ENCODE measurements around the gene TMEM144. TPM values are rescaled to one million over a fixed set of nuclear protein-coding genes. Genes with fewer than 3 reads are reported as not detected.

The TMEM144 gene
- total RNA-seq, 1 donor from 2014 or later = 7.6 TPM

DNA sequence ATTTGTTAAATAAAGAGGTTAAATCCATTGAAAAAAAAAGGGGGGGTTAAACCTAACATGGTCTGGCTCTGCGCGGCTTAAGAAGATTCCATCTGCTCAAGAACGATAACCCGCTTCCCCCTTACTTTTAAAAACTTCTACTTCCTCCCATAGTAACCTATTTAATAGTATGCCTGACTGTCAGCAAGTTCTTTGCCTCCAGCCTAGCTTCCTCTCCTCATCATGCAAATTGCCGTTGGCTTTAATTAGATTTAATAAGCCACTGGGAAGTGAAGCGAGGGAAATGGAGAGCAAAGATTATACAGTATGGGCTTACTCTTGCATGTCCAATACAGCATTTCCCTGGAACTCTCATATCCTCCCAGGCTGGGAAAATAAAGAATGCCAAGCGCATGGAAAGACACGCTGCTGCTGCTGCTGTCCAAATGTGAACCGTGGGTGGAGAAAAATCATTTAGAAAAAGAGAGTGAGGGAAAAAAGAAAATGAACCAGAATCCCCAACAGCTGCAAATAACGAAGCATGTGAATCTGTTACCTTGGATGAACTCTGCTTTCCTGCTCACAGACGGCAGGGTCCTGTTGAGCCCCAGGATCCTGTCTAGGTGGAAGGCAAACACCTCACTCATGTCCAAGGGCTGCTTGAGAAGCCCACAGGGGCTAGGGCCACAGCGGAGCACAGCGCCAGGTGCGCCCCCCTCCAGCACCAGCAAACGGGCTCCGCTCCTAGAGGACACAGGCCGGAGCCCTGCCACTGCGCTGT, 40.2 kb upstream of the TMEM144 start:
- Mint-ChIP-seq H3K27me3 (ENCODE audit: low read depth, unreplicated experiment) (no peaks in the 10 kb centered on the region), H3K36me3 (ENCODE audit: low read depth, unreplicated experiment) (peaks cover 2% of the 10 kb centered on the region), H3K4me1 (ENCODE audit: low read depth, unreplicated experiment) (peaks cover 17% of the 10 kb centered on the region), H3K9me3 (ENCODE audit: unreplicated experiment) (no peaks in the 10 kb centered on the region), H3K27ac (ENCODE audit: unreplicated experiment) (peak overlapping the region; percentile 11), H3K4me3 (ENCODE audit: unreplicated experiment) (peak overlapping the region; percentile 85)
- Histone ChIP-seq H3K27me3 (ENCODE audit: insufficient read depth, low read length) (no peaks in the 10 kb centered on the region), H3K79me2 (ENCODE audit: insufficient read depth, low read length) (peaks cover 7% of the 10 kb centered on the region), H3K4me2 (ENCODE audit: low read length) (peak overlapping the region; percentile 73), H4K20me1 (ENCODE audit: insufficient read depth, low read length) (no peaks in the 10 kb centered on the region), H3K9me3 (ENCODE audit: insufficient read depth, low read depth, low read length) (no peaks in the 10 kb centered on the region), H3K27ac (ENCODE audit: low read depth, low read length) (peak overlapping the region; percentile 8), H3K4me3 (ENCODE audit: insufficient read depth, low read depth, low read length) (peak overlapping the region; percentile 41), H3K36me3 (ENCODE audit: insufficient read depth, low read length) (no peaks in the 10 kb centered on the region), H3K9ac (ENCODE audit: low read length) (peak overlapping the region; percentile 29), H2AFZ (ENCODE audit: low read depth, low read length) (peak overlapping the region; percentile 13), H3K4me1 (ENCODE audit: insufficient read depth, low read length) (peaks cover 10% of the 10 kb centered on the region)
- DNase-seq (ENCODE audit: low read depth) = peak; percentile 72
- no peak for TF ChIP-seq CTCF (IDR thresholded peaks at IDR 0.05; ENCODE audit: insufficient read depth, low read depth, low read length)
- TF ChIP-seq EZH2 (IDR thresholded peaks at IDR 0.05; ENCODE audit: insufficient read depth, low read length) = no peak
- FAIRE-seq = no peak

DNA sequence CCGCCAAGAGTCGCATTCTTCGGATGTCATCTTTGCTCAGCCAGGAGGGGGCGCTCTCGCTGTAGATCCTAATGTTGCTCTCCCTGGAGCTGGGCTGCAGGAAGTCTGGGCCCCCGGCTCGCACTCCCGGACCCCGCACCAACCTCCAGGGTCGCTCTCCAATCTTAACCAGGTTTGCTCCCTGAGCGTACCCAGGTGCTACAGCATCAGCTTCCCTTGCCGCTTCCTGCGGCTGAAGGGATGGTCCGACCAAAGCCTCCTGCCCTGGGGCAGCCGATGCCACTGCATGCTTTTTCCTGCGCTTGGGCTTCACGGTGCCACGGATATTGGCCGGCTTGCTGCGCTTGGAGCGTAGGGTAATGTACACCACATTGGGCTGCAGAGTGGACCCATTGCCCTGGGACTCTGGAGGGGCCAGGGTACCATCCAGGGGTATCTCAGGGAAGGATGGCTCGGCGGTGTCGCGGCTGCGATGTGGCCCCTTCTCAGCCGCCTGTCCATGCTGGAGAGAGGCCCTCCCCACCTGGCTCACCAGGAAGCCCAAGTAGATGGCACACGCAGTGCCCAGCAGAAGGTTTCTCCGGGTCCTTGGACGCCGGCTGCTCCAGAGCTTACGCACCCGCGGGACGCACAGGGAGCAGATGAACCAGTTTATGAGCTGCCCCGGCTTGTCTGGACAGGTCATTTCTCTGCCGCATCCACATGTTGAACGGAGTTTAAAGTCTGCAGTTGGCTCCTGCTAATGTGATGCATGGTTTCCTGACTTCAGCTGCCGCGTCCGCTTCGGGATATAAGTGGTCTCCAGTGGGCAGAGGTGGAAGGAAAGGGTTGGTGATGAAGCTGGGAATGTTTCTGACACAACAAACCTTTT, 39.4 kb upstream of the TMEM144 start:
- TF ChIP-seq CTCF (IDR thresholded peaks at IDR 0.05; ENCODE audit: insufficient read depth, low read depth, low read length) = no peak
- no peak for FAIRE-seq
- H3K4me1 Mint-ChIP-seq (ENCODE audit: low read depth, unreplicated experiment) = peaks cover 18% of the 10 kb centered on the region
- H3K9me3 ChIP-seq (ENCODE audit: insufficient read depth, low read depth, low read length) = no peaks in the 10 kb centered on the region
- H3K4me2 ChIP-seq (ENCODE audit: low read length) = peak overlapping the region; percentile 80
- peak overlapping the region; percentile 85 for H3K4me3 Mint-ChIP-seq (ENCODE audit: unreplicated experiment)
- no peak overlapping the region for H2AFZ ChIP-seq (ENCODE audit: low read depth, low read length)
- no peaks in the 10 kb centered on the region for H3K27me3 ChIP-seq (ENCODE audit: insufficient read depth, low read length)
- H3K27ac Mint-ChIP-seq (ENCODE audit: unreplicated experiment) = no peak overlapping the region
- no peak for DNase-seq (ENCODE audit: low read depth)
- no peak overlapping the region for H3K27ac ChIP-seq (ENCODE audit: low read depth, low read length)
- peaks cover 12% of the 10 kb centered on the region for H3K4me1 ChIP-seq (ENCODE audit: insufficient read depth, low read length)
- H3K79me2 ChIP-seq (ENCODE audit: insufficient read depth, low read length) = peaks cover 7% of the 10 kb centered on the region
- no peaks in the 10 kb centered on the region for H3K27me3 Mint-ChIP-seq (ENCODE audit: low read depth, unreplicated experiment)
- H4K20me1 ChIP-seq (ENCODE audit: insufficient read depth, low read length) = no peaks in the 10 kb centered on the region
- no peak overlapping the region for H3K4me3 ChIP-seq (ENCODE audit: insufficient read depth, low read depth, low read length)
- no peaks in the 10 kb centered on the region for H3K36me3 ChIP-seq (ENCODE audit: insufficient read depth, low read length)
- H3K9ac ChIP-seq (ENCODE audit: low read length) = peak overlapping the region; percentile 24
- peaks cover 2% of the 10 kb centered on the region for H3K36me3 Mint-ChIP-seq (ENCODE audit: low read depth, unreplicated experiment)
- H3K9me3 Mint-ChIP-seq (ENCODE audit: unreplicated experiment) = no peaks in the 10 kb centered on the region
